HG02884 (cell line): ENCODE data around the gene PRKG1.

Source experiments
- ATAC-seq: cut with Tn5 transposase; IDR thresholded peaks from one replicate; pipeline ENCODE4 v1.9.1; 2021; ENCODE audit warnings: mild to moderate bottlenecking, moderate library complexity; ENCODE audit not compliant: unreplicated experiment

Gene PRKG1

DNA sequence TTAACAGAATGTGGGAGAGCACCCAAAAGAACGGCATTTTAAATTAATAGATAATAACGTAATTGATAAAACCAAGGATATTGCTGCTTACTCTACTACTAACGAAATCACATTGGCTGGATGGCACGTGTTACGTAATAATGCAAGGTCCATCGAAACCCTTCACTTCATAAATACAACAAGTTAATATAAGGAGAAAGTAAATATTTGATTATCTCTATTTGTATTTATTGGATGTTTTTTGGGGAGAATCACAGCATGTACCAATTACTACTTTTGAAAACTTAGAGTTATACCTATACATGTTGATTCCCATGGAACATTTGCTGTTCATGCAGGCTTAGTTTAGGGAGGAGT, 1.6 kb downstream of the PRKG1 start:
- ATAC-seq: no peak

DNA sequence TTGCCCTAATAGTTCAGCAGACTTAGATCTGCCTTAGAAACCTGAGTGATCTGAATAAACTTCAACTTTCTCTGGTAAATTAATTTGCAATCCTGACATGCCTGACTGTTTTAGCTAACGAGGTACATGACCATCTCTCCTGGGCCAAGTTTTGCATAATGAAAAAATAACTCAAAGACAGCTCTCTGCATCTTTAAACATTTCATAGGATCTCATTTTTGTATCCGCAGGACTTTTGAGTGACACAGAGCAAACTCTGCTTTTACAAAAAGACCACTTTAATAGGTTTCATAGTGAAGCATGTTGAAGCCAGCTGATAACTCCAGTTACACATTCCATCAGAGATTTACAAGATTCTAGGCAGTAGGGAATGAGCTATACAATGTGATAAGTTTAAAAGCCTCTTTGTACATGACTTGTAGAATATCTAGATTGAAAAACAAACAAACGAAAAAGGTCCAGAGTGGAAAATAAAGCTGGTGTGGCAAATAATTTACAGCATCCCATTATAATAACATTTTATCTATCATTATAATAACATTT, 2.1 kb downstream of the PRKG1 start:
- ATAC-seq: no peak

DNA sequence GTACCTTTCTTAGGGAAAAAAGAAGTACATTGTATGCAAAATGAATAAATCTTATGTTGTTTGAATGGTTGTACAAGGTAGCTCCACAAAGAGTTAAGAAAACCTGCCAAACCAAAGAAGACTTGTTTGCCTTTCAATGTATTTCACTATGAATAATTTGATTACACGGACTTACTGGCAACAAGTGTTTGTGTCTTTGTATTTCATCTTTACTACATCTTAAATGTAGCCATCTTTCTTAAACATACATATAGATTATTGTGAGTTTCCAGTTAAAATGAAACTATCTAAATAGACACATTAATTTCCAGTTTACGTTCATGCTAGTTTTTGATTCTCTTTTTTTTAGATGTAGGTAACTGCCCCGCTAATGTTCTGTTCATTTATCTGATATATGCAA, 2.8 kb downstream of the PRKG1 start:
- no peak for ATAC-seq

DNA sequence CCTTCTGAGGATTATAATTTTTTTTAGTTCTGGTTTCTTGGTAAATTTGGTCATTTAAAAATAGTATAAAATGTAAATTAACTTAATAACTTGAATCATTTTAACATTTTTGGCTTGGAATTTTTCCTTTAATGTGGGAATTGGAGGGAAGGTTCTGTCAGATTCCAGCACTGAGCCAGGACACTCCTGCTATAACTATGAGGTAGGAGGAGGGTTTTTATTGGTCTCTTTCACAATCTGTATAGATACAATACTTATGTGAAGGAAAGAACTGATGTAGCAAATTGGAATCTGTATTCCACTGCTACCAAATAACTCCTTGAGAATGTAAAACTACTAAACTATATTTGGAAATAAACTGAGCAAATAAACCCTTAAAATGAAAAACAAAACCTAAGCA, 3.2 kb downstream of the PRKG1 start:
- ATAC-seq: no peak

DNA sequence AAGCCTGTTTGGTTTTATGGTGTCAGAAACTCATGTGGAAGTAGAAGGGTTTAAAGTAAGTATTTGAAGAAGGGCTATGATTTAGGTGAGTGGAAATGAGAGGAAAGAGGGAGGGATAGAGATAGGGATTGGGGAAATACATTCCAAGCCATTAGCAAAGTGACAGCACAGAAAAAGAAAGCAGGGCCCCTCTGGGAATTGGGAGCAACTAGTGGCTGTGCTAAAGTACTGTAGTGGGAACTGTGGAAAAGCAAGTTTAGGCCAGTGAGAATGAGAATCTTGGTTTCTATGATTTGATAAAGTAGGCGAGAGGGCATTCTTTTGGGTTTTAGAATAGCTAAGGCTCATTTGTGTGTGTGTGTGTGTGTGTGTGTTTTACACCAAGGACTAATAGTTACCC, 5.0 kb downstream of the PRKG1 start:
- no peak for ATAC-seq

DNA sequence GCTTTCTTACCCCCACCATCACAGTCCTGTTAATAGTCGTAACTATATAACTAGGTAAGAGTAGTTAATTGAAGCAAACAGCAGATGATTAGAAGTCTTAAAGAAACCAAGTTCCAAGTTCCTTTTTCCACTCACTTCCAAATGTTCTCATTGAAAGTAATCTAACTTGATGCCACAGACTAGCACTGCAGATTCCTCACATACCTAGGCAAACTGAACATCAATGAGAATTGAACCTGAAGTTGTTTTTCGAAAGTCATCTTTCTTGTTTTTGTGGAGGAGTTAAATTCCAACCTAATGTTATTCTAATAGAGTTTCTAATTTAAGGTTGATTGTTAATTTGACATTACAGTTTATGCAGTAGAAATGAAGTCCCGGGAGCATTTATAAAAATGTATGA, 5.5 kb downstream of the PRKG1 start:
- ATAC-seq: no peak

DNA sequence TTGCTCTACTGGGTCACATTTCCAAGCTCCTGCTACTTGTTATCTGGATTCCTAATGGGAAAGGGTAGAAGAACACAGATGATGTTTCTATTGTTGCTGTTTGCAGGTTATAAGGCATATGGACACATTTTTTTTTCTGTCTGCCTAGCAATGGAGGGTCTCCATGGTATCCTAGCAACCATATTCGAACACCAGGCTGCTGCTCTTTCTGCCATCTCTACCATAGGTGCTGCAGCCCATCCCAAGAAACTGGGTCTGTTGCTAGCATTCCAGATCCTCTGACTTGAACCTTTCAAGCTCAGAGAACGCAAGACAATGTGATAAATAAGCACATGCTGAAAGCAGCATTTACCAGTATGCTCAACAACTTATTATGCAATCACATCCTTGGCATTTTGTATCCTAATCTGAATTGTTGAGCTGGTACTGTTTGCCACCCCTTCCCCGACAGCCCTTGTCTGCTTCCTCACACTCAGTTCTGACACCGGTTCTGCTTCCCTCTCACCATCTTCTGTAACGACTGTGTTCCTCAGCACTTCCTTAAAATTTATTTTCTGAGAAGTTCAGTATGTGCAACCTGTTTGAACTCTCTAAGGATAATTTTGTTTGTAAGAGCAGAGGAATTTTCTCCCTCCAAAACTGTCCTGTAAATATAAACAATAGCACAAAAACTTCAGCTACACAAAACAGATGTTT, 6.2 kb downstream of the PRKG1 start:
- no peak for ATAC-seq

DNA sequence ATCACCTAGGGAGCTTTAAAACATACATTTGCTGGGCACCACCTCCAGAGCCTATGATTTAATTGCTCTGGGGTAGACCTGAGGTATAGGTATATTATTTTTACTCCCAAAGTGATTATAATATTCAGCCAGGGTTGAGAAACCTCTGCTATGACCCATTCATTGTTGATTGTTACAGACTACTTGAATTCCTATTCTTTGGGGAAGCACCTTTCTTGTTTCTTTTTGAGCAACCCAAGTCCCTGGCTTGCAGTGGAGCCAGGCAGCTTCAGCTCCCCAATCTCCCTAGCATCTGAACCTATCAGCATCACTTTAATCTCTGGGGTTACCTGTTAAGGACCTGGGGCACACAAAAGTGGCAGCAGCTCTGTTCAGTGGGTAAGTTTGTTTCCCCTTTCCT, 8.6 kb downstream of the PRKG1 start:
- ATAC-seq: no peak

DNA sequence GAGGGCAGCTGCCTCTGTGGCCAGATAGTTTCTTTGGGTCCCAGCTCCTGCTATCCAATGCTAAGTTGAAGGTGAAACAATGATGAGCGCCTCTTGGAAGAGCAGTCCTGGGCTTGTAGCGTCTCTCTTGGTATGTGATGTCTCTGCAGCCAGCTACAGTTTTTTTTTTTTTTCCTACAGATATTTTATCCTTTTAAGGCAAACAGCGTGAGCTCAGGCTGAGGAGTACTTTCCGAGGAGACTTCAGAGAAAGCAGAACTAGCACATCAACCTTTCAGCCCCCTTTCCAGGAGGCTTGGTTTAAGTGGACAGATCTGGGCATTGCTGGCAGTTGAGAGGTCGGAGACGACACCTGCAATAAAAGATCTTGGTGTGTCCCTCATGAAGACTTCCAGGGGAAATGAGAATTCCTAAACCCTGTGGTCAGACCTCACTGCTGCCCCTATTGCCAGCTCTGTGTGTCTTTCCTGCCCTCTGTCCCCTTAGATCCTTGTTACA, 9.1 kb downstream of the PRKG1 start:
- ATAC-seq: no peak

DNA sequence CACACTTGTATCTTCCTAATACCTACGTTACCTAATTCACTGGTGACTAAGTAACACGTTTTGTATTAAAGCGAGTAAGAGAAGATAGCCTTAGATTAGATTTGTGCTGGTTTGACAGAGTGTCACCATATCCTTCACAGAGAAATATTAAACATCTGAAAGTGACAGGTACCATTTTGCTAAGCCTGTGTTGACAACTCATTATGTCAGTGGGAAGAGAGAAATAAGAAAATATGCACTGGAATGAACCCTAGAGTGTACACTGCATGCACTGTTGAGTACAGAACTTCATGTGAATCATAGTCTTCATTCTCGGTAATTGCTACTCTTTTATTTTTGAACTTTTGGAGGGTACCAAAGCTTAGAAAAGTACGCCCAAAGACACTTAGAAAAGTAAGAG, 10.9 kb downstream of the PRKG1 start:
- no peak for ATAC-seq

DNA sequence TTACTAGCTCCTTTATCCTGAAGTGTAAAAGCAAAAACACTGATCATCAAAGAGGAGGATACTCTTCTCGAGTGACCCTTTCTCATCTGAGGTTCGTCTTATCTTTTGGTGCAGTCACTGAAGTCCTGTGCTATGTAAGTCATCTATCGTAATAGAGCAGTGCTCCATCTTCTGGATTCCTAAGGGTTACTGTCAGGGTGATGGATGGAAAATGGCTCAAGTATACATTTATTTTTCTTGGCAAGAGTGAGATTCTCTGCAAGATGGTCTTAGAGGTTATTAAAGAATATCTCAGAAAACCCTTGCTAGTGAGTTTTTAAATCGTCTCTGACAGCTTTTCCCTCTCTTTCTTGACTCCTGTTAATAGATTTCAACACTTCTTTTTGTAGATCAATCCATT, 12.4 kb downstream of the PRKG1 start:
- ATAC-seq: no peak

DNA sequence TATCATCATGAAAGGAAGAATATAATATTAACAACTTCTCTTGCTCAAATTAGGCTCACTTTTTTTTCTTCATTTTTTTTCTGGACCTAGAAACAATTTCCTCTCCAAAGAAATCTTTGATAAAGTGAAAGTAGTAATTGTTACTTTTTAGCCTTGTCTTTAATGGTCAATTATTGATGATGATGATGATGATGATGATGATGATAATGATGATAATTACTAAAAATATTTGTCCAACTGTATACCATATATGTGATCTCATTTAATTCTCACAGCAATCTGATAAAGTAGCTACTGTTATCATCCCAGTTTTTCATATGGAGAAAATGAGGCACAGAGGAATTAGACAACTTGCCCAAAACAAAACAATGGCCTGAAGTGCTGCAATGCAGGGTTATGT, 12.8 kb downstream of the PRKG1 start:
- no peak for ATAC-seq

DNA sequence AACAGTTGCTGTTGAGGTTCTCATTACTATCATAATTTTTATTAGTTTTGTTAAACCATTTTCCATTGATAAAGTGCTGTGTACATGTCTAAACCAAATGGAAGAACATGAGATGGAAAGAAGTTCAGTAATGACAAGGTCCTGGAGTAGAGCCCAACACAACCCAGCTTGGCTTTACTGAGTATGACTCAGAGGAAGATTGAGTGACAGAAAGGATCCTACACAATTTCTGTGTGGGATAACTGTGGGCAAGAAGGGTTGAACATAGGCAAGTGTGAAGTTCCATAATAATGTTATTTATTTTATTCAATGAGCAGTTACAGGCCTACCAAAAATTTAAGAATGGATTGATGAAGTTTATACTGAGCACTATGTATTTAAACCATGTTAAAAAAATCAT, 15.9 kb downstream of the PRKG1 start:
- no peak for ATAC-seq

DNA sequence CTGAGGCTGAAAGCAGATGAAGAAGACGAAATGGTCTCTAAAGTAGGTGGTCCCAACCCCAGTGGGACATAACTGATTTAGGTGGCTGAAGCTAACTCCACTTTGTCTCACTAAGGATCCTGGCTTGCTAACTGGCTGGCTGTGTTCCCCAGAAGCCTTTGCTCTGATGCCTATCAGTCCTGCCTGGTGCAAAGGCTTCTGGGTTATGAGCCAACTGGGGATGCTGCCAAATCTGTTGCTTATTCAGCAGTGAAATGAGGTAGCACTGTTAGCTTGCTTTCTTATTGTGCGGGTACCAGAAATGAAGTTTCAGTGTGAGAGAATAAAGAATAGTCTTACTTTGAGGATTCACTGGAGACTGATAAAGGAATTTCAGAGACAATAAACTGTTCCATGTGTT, 18.1 kb downstream of the PRKG1 start:
- no peak for ATAC-seq

DNA sequence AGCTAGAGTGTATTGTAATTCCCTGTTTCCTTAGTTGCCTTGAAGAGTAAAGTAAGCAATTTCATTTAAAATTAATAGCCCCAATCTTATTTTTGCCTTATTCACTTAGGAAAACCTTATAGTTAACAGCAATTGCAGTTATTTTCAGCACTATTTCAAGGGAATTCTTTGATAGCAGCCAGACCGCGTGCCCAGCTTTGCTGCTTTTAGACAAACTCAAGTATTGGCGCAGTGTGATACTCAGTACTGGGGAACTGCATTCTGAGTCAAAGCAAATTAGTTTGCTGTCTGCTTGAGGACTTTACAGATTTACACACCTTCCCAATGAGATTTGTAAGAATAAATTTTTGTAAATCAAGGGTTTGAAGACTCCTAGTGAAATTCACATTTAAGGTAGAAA, 21.2 kb downstream of the PRKG1 start:
- no peak for ATAC-seq

DNA sequence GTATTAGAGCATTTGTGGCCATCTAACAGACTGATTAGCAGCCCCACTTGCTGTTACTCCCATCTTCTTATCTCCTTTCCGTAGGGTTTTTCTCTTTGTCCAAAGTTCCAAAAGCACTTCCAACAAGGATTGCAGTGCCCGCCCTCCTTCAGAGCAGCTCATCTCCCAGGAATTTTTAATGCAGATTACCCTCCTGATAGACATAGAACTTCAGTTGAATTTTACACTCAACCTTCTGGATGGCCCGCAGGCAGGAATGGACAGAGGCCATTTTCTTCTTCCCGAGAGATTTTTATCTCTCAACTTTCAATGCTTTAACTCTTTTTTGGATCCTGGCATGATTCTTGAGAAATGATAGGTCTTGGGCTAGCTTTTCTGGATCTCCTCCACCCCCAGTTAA, 23.3 kb downstream of the PRKG1 start:
- no peak for ATAC-seq

DNA sequence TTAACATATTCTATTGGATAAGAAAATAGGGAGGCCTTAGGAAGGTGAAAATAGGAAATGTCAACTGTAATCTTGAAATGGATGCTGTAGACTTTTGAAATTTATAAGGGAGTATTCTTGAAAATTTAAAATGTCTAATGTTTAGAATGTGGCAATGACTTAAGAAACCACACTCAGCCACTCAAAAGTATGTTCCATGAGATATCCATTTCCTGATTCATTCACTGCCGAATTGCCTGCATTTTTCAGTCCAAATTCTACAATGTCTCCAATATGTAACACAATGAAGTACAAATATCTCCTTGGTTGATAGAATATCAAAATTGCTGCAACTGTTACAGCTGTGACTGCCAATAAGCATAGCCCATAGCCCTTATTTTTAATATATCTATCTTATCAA, 25.9 kb downstream of the PRKG1 start:
- no peak for ATAC-seq

DNA sequence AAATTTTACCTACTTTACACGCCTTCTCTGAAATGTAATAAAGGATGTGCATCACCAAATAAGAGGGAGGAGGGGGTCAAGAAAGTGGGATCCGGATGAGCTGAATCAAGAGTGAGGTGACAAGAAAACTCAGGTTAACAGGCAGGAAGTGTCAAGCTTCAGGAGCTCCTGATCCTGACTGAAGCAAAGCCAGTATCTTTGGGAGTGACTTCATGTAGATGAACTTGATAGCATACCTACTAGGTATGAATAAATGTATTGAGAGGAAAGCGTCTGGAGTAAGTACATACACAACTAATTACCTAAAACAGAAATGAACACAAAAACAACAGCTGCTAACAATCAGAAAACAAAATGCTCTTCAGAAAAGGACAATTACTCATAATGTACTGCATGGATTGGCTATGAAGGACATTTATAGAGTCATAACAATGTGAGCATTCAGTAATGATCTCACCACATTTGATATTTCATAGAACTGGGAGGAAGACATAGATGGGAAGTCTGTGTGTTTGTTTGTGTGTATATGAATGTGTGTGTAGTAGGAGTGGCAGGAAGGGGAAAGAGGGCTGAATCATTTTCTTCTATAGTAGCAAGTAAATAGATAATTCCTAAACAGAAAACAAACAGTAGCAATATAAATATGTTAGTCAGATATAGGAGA, 29.4 kb downstream of the PRKG1 start:
- no peak for ATAC-seq

DNA sequence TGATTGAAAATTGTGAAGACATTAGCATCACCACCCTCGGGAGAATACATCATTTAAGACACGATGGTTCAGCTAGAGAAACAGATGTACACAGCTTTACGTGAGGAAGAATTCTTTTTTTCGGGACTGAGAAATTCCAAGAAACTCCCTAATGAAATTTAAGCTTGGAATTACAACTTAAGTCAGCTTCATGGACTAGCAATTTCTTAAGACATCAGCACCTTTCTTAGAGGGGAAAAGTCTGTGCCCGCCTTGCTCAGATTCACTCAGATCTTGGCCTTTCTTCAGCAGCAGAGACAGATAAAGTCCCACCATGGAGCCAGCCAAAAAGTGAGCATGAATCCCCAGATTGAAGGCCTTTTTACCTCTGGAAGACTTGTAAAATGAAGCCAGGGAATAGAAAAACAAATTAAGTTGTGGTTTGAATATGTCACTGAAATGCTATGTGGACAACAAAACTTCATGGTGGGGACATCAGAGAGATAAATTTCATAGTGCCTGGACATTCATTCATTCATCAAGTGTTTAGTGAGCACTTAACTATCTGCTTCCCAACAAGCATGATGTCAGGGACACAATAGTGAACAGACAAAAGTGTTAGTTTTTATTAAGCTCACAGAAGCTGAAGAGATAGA, 32.1 kb downstream of the PRKG1 start:
- no peak for ATAC-seq

DNA sequence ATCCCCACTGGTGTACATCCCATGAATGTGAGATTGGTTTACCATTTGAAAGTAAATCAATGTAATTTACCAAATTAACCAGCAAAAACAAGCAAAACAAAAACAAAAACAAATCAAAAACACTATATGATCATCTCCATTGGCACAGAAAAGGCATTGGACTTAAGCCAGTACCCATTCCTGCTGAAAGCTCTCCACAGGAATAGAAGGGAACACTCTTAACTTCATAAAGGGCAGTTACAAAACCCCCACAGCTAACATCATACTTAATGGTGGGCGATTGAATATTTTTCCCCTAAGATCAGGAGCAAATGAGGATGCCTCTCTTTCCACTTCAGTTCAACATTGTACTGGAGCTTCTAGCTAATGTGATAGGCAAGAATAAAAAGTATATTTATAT, 34.1 kb downstream of the PRKG1 start:
- ATAC-seq: no peak

DNA sequence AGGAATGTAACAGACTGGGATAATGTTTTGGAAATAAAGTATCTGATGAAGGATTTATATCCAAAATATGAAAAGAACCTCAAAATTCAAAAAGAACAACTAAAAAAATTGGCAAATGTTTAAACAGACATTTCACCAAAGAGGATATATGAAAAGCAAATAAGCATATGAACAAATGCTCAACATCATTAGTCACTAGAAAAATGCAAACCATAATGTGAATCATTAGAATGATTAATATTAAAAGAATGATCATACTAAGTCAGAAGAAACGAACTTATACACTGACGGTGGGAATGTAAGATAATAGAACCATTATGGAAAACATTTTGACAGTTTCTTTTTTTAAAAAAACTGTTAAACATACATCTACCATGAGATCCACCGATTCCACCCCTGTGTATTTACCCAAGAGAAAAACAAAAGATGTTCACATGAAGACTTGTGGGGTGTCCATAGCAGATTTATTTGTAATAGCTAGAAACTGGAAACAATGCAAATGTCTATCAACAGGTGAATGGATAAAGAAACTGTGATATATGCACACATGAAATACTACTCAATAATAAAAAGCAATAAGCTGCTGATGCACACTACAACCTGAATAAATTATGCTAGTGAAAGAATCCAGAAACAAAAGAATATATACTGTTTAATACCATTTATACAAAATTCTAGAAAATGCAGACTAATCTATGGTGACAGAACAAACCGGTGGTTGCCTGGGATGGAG, 35.7 kb downstream of the PRKG1 start:
- ATAC-seq: no peak
